HG02759 (cell line): ENCODE results near the gene CSK.

ENCODE experiments used
- ATAC-seq: cut with Tn5 transposase; IDR thresholded peaks from one replicate; pipeline ENCODE4 v1.9.1; 2021; ENCODE audit warnings: mild to moderate bottlenecking, moderate library complexity; ENCODE audit not compliant: unreplicated experiment

Gene CSK

GRCh38 chr15:74822233-74822632 lies 40.4 kb downstream of the CSK start:
- no peak for ATAC-seq

DNA sequence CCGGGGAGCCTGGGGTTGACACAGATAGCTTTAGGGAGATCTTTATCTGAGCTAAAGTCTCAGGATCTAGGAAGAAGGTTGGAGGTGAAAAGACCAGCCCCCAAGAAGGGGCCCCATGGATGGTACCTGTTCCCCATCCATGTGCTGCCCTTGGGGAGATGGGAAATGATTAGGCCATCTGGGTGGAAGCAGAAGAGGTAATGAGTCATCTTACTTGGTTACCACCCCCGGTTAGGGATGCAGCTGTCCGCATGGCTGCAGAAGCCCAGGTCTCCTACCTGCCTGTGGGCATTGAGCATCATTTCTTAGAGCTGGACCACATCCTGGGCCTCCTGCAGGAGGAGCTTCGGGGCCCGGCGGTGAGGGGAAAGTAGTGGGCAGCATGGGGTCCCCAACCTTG lies 41.4 kb downstream of the CSK start:
- no peak for ATAC-seq

- ATAC-seq, result no peak
Measured at GRCh38 chr15:74824976-74825375, 43.1 kb downstream of the CSK start.

DNA sequence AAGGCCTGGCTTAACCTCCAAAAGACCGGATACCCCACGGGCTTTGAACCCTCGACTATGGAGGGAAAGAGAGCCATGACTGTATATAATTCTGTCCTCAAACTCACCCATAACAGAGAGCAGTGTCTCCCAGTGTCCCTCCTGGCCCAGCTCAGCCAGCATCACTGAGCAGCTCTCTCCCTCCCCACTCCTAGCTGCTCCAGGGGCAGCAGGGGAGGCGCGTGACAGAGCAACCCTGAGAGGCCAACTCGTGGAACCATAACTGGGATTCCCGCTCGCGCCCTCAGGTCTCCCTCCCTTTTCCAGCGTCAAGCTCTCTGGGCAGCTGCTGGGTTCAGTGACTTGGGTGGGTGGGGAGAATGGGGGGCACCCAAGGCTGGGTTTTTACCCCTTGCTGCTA lies 44.0 kb downstream of the CSK start:
- ATAC-seq, result no peak

GRCh38 chr15:74826364-74826819 lies 44.5 kb downstream of the CSK start, which contains the start of gene CPLX3:
Gene CPLX3 (plus strand): TSS chr15:74826627. CDS start chr15:74826704, 77 bp downstream.
- ATAC-seq, result no peak

- no peak for ATAC-seq
Measured at GRCh38 chr15:74826921-74827320, 45.0 kb downstream of the CSK start.

GRCh38 chr15:74827614-74828013 lies 45.7 kb downstream of the CSK start:
- ATAC-seq, result no peak

DNA sequence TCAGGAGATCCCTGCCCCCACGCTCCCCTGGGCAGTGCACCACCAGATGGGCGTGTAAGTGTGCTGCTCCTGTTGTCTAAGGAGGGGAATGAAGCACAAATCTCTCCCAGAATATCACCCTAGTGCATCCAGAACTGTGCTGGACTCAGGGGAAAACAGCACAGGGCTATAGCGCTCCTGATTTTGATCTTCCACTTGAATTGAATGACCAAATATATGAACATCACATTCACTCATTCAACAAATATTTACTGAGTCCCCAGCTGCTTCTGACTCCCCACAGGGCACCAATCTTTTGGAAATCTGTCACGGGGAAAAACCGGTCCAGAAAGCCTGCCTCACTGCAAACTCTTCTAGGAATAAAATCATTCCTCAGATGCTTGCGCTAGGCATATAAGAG lies 47.0 kb downstream of the CSK start:
- no peak for ATAC-seq

GRCh38 chr15:74829486-74829885 lies 47.6 kb downstream of the CSK start:
- no peak for ATAC-seq

DNA sequence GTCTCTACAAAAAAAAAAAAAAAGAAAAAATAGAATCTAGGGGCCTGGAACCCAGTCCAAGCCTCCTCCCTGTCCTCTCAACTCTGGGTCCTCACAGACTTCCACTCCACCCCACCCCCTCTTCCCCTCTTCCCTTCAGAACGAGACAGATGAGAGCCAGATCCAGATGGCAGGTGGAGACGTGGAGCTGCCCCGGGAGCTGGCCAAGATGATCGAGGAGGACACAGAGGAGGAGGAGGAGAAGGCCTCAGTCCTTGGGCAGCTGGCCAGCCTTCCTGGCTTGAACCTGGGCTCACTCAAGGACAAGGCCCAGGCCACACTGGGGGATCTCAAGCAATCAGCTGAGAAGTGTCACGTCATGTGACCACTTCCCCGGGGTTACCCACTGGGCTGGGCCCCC lies 48.1 kb downstream of the CSK start:
- no peak for ATAC-seq

GRCh38 chr15:74830868-74831267 lies 49.0 kb downstream of the CSK start:
- ATAC-seq, result no peak

DNA sequence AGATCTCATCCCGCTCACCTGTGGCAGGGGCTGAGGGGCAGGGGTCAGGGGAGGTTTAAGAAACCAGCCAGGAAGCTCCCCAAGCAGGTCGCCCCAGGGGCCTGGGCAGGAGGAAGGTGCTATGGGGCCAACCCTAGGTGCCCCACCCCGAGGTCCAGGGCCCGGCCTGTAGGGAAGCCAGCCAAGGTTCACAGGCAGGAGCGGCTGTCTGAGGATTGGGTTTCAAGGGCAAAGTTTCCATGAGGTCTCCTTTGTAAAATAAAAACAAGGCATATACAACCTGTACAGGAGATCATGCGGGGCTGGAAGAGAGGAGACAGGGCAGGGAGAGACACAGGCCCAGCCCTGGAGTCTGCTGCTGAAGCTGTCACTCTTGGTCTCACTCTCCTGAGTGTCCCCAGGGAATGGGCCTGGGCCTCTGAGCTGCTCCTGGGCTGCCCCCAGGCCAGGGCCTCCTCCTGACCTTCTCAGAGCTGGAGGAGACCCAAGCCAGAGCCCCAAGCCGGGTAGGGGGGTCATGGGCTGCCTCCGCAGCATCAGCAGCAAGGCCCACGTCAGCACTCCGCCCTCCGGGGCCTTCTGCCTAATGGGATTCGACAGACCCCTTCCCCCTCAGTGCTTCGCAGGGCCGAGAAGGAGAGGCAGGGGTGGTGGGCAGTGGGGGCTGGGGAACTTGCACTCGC lies 50.1 kb downstream of the CSK start:
- no peak for ATAC-seq

- no peak for ATAC-seq
Measured at GRCh38 chr15:74832826-74833225, 50.9 kb downstream of the CSK start.

- ATAC-seq, result no peak
Measured at GRCh38 chr15:74833376-74834107, 51.7 kb downstream of the CSK start.

GRCh38 chr15:74835312-74835823 lies 53.5 kb downstream of the CSK start:
- no peak for ATAC-seq

- ATAC-seq, result no peak
Measured at GRCh38 chr15:74836846-74837245, 55.0 kb downstream of the CSK start.

DNA sequence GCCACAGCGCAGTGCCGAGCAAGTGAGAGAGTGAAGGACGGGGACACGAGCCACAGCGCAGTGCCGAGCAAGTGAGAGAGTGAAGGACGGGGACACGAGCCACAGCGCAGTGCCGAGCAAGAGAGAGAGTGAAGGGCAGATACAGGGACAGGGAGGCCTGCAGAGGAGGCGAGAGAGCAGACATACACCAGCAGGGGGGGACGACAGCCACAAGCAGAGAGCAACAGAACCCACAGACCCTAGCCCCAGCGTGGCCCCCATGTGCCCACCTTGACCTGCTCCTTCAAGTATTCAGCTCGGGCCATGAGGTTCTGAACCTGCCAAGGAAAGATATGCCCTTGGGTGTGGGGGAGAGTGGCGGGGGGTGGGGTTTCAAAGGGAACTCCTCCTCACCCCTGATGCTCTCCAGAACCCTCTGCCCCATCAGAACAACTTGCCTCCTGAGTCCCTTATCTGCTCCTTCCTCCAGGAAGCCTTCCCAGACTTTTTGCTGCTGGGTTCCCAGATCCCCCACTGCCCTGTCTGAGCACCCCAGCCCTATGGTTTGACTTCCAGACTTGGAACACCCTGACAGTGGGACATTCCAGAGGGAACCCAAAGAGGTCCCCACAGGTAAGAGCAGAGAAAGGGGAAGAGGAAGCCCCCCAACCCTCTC lies 55.7 kb downstream of the CSK start:
- no peak for ATAC-seq

DNA sequence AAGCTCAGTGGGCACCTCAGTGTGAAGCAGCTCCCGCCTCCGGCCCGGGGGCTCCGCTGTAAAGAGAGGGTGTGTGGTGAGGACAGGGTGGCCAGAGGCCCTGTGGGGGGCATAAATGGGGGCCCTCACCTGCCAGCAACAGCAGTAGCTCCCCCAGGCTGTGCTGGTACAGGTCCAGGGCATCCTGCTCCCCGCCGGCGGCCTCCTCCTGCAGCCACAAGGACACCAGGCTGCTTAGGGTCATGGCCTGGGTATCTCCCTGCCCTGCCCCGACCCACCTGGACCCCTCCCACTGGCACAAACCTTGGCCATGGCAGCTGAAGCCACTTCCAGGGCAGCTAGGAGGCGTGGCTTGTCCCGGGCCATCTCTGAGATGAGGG lies 56.2 kb downstream of the CSK start:
- ATAC-seq, result no peak

DNA sequence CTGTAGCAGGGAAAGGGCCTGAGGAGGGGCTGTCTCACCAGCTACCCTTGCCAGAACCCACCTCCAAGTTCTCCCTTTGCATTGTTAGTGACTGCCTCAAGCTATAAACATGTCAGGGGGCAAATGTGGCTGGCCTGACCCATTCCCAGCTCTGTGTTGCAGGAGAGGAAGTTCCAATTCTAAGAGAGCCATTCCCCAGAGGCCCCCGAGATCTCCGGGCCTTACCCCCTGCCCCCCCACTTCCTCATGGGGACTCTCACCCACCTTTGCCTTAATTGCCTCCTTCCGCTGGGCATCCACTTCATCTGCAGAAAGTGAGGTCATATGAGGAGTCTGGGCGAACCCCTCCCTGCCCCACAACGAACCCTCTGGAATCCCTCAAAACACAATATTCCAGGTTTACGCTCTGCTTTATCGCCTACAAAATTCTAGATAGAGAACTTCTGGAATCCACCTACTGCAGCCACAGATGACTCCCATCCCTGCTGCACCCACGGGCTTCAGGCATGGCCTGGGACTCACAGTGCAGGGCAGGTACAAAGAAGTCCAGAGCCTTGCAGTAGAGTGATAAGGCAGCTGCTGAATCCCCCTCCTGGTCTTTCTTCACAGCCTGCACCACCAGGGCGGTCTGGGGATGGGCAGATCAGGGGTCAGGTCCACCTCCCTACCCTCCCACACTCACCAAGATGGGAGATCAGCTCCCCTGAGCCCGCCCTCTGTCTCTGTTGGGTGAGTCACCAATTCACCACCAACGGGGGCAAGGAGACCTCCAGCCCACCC lies 57.1 kb downstream of the CSK start:
- no peak for ATAC-seq

DNA sequence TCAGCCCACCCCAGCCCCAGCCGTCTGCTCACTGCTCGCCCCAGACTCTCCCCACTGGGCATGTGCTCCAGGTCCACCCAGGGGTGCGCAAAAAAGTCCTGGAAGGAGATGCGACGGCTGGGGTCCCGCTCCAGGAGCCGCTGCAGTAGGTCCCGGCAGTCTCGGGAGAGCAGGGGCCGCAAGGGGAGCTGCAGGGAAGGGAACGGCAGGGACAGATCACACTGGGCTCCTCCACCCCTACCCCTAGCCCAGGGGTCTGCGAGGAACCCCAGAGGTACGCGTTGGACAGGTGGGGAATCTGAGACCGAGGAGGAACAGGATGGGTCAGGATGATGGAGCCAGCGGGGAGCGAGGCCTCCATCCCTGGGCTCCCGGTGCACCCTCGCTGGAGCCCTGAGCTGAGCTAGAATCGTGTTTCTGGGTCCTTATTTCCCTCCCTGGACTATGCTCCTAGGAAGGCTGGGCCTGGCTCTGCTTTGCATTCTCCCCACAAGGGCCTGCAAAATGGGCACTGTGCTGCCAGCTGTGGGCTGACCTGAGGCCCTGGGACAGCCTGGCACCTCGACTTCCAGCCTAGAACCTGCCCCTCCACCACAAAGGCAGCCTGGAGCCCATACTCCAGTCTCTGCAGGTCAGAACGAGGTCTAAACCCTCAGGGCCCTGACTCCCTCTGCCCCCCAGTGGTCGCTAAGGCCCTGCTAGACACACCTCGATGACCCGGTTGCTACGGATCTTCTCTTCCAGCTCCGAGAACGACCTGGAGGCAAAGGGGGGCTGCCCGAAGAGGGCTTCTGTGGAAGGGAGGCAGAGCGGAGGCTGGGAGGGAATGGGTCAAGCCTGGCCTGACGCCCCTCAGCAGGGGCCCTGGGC lies 57.9 kb downstream of the CSK start:
- ATAC-seq, result no peak
